ENCODE results near the gene KIN. TPM values are rescaled to one million over a fixed set of nuclear protein-coding genes. Genes with fewer than 3 reads are reported as not detected.

KIN gene
- polyA plus RNA-seq, 2 of the 4 experiments (the other 2 are of a cell fraction): 8.3 to 19.0 TPM

DNA sequence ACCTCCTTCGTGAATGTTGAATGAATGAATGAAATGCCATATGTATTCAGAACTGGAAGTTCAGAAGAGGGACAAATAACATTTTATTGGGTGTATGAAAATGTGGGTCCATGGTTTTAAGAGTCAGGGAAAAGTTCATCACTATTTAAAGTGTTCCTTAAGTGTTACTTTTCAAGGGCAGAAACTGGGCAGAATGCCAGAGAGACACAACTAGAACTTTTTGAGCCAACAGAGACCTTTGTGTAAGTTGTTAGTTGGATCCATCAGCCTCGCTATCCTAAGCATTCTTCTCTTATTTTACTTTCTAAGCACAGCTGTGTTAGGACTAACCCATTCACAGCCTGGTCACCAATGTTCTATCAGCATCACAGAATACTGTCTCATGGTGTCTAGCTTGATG lies 16.9 kb upstream of the KIN start:
- no peak overlapping the region for H3K27ac ChIP-seq
- FAIRE-seq (no peak), DNase-seq (ENCODE audit: low read depth in 1 of 2, low spot score in 1 of 2) (no peak), ATAC-seq (no peak)
- H3K4me1 ChIP-seq: no peaks in the 10 kb centered on the region
- H3K4me2 ChIP-seq: no peak overlapping the region
- no peaks in the 10 kb centered on the region for H3K9me3 ChIP-seq
- no peak overlapping the region for H3K4me3 ChIP-seq
- CTCF ChIA-PET: no interaction called here
- POLR2A ChIA-PET: no interaction called here
- TF ChIP-seq PBX3 (IDR thresholded peaks at IDR 0.05) (no peak), JUNB (IDR thresholded peaks at IDR 0.05) (no peak), RFX5 (IDR thresholded peaks at IDR 0.05) (no peak), POLR2AphosphoS2 (conservative IDR thresholded peaks at IDR 0.05; ENCODE audit: low read length) (no peak), ELK1 (IDR thresholded peaks at IDR 0.05; ENCODE audit: low read depth, low read length) (no peak), BCL3 (IDR thresholded peaks at IDR 0.05) (no peak), ZFP36 (IDR thresholded peaks at IDR 0.05; ENCODE audit: borderline replicate concordance, partially characterized antibody) (no peak), SMC3 (IDR thresholded peaks at IDR 0.05) (no peak), CBX8 (IDR thresholded peaks at IDR 0.05) (no peak), NR3C1 (IDR thresholded peaks at IDR 0.05) (no peak), TFCP2L1 (CRISPR knock-in tag; IDR thresholded peaks at IDR 0.05) (no peak), MAFK (IDR thresholded peaks at IDR 0.05; ENCODE audit: partially characterized antibody) (no peak)
- TF ChIP-seq, protein P1, sequence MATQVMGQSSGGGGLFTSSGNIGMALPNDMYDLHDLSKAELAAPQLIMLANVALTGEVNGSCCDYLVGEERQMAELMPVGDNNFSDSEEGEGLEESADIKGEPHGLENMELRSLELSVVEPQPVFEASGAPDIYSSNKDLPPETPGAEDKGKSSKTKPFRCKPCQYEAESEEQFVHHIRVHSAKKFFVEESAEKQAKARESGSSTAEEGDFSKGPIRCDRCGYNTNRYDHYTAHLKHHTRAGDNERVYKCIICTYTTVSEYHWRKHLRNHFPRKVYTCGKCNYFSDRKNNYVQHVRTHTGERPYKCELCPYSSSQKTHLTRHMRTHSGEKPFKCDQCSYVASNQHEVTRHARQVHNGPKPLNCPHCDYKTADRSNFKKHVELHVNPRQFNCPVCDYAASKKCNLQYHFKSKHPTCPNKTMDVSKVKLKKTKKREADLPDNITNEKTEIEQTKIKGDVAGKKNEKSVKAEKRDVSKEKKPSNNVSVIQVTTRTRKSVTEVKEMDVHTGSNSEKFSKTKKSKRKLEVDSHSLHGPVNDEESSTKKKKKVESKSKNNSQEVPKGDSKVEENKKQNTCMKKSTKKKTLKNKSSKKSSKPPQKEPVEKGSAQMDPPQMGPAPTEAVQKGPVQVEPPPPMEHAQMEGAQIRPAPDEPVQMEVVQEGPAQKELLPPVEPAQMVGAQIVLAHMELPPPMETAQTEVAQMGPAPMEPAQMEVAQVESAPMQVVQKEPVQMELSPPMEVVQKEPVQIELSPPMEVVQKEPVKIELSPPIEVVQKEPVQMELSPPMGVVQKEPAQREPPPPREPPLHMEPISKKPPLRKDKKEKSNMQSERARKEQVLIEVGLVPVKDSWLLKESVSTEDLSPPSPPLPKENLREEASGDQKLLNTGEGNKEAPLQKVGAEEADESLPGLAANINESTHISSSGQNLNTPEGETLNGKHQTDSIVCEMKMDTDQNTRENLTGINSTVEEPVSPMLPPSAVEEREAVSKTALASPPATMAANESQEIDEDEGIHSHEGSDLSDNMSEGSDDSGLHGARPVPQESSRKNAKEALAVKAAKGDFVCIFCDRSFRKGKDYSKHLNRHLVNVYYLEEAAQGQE (IDR thresholded peaks at IDR 0.05): no peak
- WGBS (ENCODE audit: missing lambda C conversion rate): 47% methylated on average over 2 of the region's 2 CpGs

GRCh38 chr10:7804216-7804615 lies 16.4 kb upstream of the KIN start:
- ChIA-PET CTCF (no interaction called here), POLR2A (no interaction called here)
- no peak overlapping the region for H3K27ac ChIP-seq
- ATAC-seq (no peak), FAIRE-seq (no peak), DNase-seq (ENCODE audit: low read depth in 1 of 2, low spot score in 1 of 2) (no peak)
- TF ChIP-seq CHD4 (IDR thresholded peaks at IDR 0.05; ENCODE audit: borderline replicate concordance): no peak
- TF ChIP-seq ELK1 (IDR thresholded peaks at IDR 0.05; ENCODE audit: low read depth, low read length): no peak
- no peak for TF ChIP-seq HOXA7 (CRISPR knock-in tag; IDR thresholded peaks at IDR 0.05)
- no peak for TF ChIP-seq HOXB5 (CRISPR knock-in tag; IDR thresholded peaks at IDR 0.05)
- no peak overlapping the region for H3K4me3 ChIP-seq
- 95% methylated on average over 6 of the region's 6 CpGs for WGBS (ENCODE audit: missing lambda C conversion rate)
- no peaks in the 10 kb centered on the region for H3K4me1 ChIP-seq
- H3K4me2 ChIP-seq: no peak overlapping the region
- H3K9me3 ChIP-seq: no peaks in the 10 kb centered on the region

DNA sequence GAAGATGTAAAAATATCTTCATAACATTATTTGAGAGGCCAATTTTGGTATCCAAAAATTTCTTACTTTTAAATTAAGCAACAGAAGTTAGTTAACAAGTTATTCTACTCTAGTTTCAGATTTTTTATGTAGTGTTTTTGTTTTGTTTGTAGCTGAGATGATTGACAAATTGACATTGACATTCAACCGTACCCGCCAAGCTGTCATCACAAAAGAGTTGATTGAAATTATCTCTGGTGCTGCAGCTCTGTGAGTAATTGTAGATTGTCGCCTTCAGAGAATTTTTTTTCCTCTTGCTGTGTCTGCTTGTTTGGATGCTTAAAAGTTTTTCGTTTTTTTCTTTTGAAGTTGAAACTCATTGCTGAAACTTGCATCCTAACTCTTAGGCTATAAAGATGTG lies 14.8 kb upstream of the KIN start:
- Histone ChIP-seq H3K4me3 (no peak overlapping the region), H3K4me1 (peaks cover 3% of the 10 kb centered on the region; the same call in 2 of the 3 replicates), H3K9me3 (no peaks in the 10 kb centered on the region), H3K4me2 (no peak overlapping the region), H3K27ac (no peak overlapping the region)
- WGBS (ENCODE audit: missing lambda C conversion rate): 79% methylated on average over 4 of the region's 4 CpGs
- CTCF ChIA-PET: no interaction called here
- FAIRE-seq (no peak), ATAC-seq (no peak), DNase-seq (ENCODE audit: low read depth in 1 of 2, low spot score in 1 of 2) (no peak)
- POLR2A ChIA-PET: no interaction called here
- TF ChIP-seq SREBF2 (IDR thresholded peaks at IDR 0.05) (no peak), ZC3H11A (IDR thresholded peaks at IDR 0.05) (no peak), JUNB (IDR thresholded peaks at IDR 0.05) (no peak), HEYL (CRISPR knock-in tag; IDR thresholded peaks at IDR 0.05) (no peak), CTCF (IDR thresholded peaks at IDR 0.05) (no peak), HOXA7 (CRISPR knock-in tag; IDR thresholded peaks at IDR 0.05) (no peak), RARB (CRISPR knock-in tag; IDR thresholded peaks at IDR 0.05) (no peak), CHD4 (IDR thresholded peaks at IDR 0.05; ENCODE audit: borderline replicate concordance) (no peak)
